Neural crest cell (in vitro differentiated cells): ENCODE data around the gene LPAR1. TPM values are rescaled to one million over a fixed set of nuclear protein-coding genes. Genes with fewer than 3 reads are reported as not detected.
A peak's percentile ranks its signal among the peaks of the same experiment; 100 is the strongest.

Experiments
- DNase-seq: peaks from one replicate; pipeline ENCODE4 v3.0.0; 2021; ENCODE audit warnings: low read depth, mixed read lengths, low spot score
- H3K27ac Mint-ChIP-seq: one replicate; pipeline ENCODE4 v1.8.0; 2021; ENCODE audit warnings: mild to moderate bottlenecking, mixed read lengths; ENCODE audit not compliant: unreplicated experiment
- H3K27me3 Mint-ChIP-seq: 2 replicates; pipeline ENCODE4 v1.8.0; 2021; ENCODE audit warnings: low read depth, mild to moderate bottlenecking, mixed read lengths
- H3K36me3 Mint-ChIP-seq: 2 replicates; pipeline ENCODE4 v1.8.0; 2021; ENCODE audit warnings: low read depth, mild to moderate bottlenecking, mixed read lengths
- H3K4me1 Mint-ChIP-seq: 2 replicates; pipeline ENCODE4 v1.8.0; 2021; ENCODE audit warnings: mixed read lengths
- H3K4me3 Mint-ChIP-seq: one replicate; pipeline ENCODE4 v1.8.0; 2021; ENCODE audit warnings: mild to moderate bottlenecking, mixed read lengths
- H3K9me3 Mint-ChIP-seq: 2 replicates; pipeline ENCODE4 v1.8.0; 2021; ENCODE audit warnings: mixed read lengths
- total RNA-seq: library from RNA; stranded (reverse); gene quantifications from 2 replicates; pipeline ENCODE4 v1.2.1, GENCODE V29; 2021
- TF ChIP-seq, protein P1 (sequence below): fragments of 200-600 bp; sonication (generic); conservative IDR thresholded peaks from 2 replicates; pipeline ENCODE4 v1.5.0; 2021; ENCODE audit warnings: antibody characterized with exemption, mild to moderate bottlenecking

LPAR1 gene
- total RNA-seq, 1 donor from 2014 or later = 11.3 TPM

DNA sequence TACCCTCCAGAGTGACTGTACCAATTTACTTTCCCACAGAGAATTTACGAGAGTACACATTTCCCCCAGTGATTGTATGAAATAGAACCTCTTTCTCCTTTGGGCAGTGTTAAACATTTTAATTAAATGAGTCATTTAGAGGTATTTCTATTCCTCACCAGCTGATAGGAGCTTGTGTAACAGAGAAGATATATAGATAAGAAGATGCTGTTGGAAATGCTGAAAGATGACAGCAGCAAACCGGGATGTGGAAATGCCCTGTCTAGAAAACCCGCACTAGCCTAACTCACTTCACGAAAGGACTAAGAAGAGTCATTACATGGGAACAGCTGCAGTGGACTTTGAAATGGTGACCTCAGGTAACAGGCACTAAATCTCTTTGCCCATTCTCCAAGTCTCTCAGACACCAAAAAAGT, 68.3 kb downstream of the LPAR1 start:
- no peaks in the 10 kb centered on the region for H3K27me3 Mint-ChIP-seq
- peaks cover 5% of the 10 kb centered on the region for H3K36me3 Mint-ChIP-seq
- TF ChIP-seq, protein P1, sequence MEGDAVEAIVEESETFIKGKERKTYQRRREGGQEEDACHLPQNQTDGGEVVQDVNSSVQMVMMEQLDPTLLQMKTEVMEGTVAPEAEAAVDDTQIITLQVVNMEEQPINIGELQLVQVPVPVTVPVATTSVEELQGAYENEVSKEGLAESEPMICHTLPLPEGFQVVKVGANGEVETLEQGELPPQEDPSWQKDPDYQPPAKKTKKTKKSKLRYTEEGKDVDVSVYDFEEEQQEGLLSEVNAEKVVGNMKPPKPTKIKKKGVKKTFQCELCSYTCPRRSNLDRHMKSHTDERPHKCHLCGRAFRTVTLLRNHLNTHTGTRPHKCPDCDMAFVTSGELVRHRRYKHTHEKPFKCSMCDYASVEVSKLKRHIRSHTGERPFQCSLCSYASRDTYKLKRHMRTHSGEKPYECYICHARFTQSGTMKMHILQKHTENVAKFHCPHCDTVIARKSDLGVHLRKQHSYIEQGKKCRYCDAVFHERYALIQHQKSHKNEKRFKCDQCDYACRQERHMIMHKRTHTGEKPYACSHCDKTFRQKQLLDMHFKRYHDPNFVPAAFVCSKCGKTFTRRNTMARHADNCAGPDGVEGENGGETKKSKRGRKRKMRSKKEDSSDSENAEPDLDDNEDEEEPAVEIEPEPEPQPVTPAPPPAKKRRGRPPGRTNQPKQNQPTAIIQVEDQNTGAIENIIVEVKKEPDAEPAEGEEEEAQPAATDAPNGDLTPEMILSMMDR = no peak
- H3K27ac Mint-ChIP-seq = peak overlapping the region; percentile 5
- H3K4me1 Mint-ChIP-seq = peaks cover 29% of the 10 kb centered on the region
- no peak for DNase-seq
- H3K4me3 Mint-ChIP-seq = no peak overlapping the region
- peaks cover 2% of the 10 kb centered on the region for H3K9me3 Mint-ChIP-seq

- Mint-ChIP-seq H3K4me3 (no peak overlapping the region), H3K36me3 (peaks cover 5% of the 10 kb centered on the region), H3K4me1 (peaks cover 29% of the 10 kb centered on the region), H3K9me3 (peaks cover 2% of the 10 kb centered on the region), H3K27ac (no peak overlapping the region), H3K27me3 (no peaks in the 10 kb centered on the region)
- TF ChIP-seq, protein P1 = no peak
- DNase-seq = no peak
Measured at GRCh38 chr9:110968096-110968495, 70.2 kb downstream of the LPAR1 start.

DNA sequence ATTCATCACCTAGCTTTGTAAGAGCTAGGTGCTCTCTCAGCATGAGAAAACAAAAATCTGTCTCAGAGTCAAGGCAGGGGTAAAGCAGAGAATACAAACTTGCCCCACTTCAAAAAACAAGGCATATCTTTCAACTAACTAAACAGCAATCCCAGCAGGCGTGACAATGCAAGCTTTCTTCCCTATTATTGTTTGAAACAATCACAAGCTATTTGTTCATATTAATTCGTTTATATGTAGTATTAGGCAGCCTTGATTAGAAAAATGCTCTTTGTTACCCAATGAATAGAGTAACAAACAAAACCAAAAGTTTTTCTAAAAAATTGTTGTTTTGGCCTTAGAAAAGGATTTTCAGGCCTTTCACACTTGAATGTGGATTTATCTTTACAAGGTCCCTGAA, 71.1 kb downstream of the LPAR1 start:
- H3K27me3 Mint-ChIP-seq = no peaks in the 10 kb centered on the region
- no peak overlapping the region for H3K27ac Mint-ChIP-seq
- DNase-seq = no peak
- TF ChIP-seq, protein P1 = no peak
- peaks cover 2% of the 10 kb centered on the region for H3K9me3 Mint-ChIP-seq
- H3K36me3 Mint-ChIP-seq = peaks cover 6% of the 10 kb centered on the region
- H3K4me3 Mint-ChIP-seq = no peak overlapping the region
- H3K4me1 Mint-ChIP-seq = peaks cover 27% of the 10 kb centered on the region

DNA sequence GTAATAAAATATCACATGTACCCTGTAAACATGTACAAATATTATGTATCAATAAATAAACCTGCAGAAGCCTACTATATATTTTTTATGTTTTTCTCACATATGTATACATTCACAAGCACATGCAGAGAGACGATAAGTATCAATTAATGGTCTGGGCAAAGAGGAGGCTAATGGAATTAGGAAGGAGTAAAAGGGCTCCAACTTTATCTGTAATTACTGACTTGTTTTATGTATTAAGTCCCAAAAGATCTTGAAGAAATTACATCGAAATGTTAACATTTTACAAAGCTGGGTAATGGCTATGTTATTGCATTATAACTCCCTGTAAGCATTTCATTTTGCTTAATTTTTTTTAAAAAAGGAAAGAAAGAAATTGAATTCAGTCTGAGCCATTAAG, 78.0 kb downstream of the LPAR1 start:
- DNase-seq = no peak
- H3K9me3 Mint-ChIP-seq = peaks cover 20% of the 10 kb centered on the region
- peaks cover 28% of the 10 kb centered on the region for H3K36me3 Mint-ChIP-seq
- no peak overlapping the region for H3K4me3 Mint-ChIP-seq
- H3K27ac Mint-ChIP-seq = no peak overlapping the region
- H3K27me3 Mint-ChIP-seq = no peaks in the 10 kb centered on the region
- no peaks in the 10 kb centered on the region for H3K4me1 Mint-ChIP-seq
- TF ChIP-seq, protein P1 = no peak

DNA sequence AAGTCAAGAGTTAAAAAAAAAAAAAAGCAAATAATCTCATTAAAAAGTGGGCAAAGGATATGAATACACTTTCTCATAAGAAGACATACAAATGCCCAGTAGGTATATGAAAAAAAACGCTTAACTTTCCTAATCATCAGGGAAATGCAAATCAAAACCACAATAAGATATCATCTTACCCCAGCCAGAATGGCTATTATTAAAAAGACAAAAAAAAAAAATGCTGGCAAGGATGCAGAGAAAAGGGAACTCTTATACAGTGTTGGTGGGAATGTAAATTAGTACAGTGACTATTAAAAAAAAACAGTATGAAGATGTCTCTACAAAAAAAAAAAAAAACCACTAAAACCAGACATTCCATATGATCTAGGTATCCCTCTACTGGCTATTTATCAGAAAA, 79.4 kb downstream of the LPAR1 start:
- TF ChIP-seq, protein P1 = no peak
- H3K36me3 Mint-ChIP-seq = peaks cover 40% of the 10 kb centered on the region
- H3K27me3 Mint-ChIP-seq = no peaks in the 10 kb centered on the region
- H3K4me3 Mint-ChIP-seq = no peak overlapping the region
- H3K9me3 Mint-ChIP-seq = peaks cover 25% of the 10 kb centered on the region
- H3K27ac Mint-ChIP-seq = no peak overlapping the region
- no peaks in the 10 kb centered on the region for H3K4me1 Mint-ChIP-seq
- no peak for DNase-seq

GRCh38 chr9:110954822-110955291, 83.4 kb downstream of the LPAR1 start:
- peaks cover 3% of the 10 kb centered on the region for H3K4me1 Mint-ChIP-seq
- H3K36me3 Mint-ChIP-seq = peaks cover 37% of the 10 kb centered on the region
- TF ChIP-seq, protein P1 = no peak
- DNase-seq = no peak
- no peak overlapping the region for H3K4me3 Mint-ChIP-seq
- H3K27ac Mint-ChIP-seq = no peak overlapping the region
- no peaks in the 10 kb centered on the region for H3K27me3 Mint-ChIP-seq
- H3K9me3 Mint-ChIP-seq = peaks cover 22% of the 10 kb centered on the region
